ENCODE data around the gene IQCB1. TPM values are rescaled to one million over a fixed set of nuclear protein-coding genes. Genes with fewer than 3 reads are reported as not detected.

IQCB1 gene
- total RNA-seq, 1 donor from 2014 or later, result 8.5 TPM

DNA sequence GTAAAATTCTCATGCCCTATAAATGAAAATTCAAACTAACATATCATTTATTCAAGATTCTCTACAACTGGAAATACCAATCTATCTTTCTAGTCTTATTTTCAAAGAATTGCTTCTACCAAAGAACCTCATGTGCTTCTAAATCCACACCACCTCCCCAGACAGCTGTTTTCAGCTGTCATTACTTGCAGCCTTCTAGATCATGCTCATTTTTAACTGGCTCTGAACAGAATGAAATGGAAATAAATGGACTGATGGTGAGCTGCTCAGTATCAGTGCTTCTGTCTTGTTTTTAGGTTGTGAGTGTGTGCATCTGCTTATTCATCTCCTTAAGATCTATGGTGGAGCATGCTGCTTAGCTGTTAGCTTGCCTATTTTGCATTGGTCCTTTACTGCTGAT lies 114.7 kb downstream of the IQCB1 start:
- Mint-ChIP-seq H3K27me3 (ENCODE audit: unreplicated experiment) (peaks cover 4% of the 10 kb centered on the region), H3K4me1 (ENCODE audit: low read depth, unreplicated experiment) (no peaks in the 10 kb centered on the region), H3K4me3 (ENCODE audit: unreplicated experiment) (no peak overlapping the region), H3K27ac (ENCODE audit: unreplicated experiment) (no peak overlapping the region), H3K36me3 (ENCODE audit: unreplicated experiment) (peaks cover 10% of the 10 kb centered on the region), H3K9me3 (ENCODE audit: unreplicated experiment) (no peaks in the 10 kb centered on the region)
- no peak for DNase-seq
- TF ChIP-seq, protein P1, sequence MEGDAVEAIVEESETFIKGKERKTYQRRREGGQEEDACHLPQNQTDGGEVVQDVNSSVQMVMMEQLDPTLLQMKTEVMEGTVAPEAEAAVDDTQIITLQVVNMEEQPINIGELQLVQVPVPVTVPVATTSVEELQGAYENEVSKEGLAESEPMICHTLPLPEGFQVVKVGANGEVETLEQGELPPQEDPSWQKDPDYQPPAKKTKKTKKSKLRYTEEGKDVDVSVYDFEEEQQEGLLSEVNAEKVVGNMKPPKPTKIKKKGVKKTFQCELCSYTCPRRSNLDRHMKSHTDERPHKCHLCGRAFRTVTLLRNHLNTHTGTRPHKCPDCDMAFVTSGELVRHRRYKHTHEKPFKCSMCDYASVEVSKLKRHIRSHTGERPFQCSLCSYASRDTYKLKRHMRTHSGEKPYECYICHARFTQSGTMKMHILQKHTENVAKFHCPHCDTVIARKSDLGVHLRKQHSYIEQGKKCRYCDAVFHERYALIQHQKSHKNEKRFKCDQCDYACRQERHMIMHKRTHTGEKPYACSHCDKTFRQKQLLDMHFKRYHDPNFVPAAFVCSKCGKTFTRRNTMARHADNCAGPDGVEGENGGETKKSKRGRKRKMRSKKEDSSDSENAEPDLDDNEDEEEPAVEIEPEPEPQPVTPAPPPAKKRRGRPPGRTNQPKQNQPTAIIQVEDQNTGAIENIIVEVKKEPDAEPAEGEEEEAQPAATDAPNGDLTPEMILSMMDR (IDR thresholded peaks at IDR 0.05; ENCODE audit: partially characterized antibody, unreplicated experiment), result no peak

Other genes with a start within 250 kb of the IQCB1 start
- gene FBXO40, start 241.7 kb downstream of the IQCB1 start, total RNA-seq (ENCODE audit: unreplicated experiment), result not detected
- gene HCLS1, start 174.2 kb downstream of the IQCB1 start, total RNA-seq (ENCODE audit: unreplicated experiment), result not detected
- 40.9 TPM for gene GOLGB1, start 85.3 kb downstream of the IQCB1 start, total RNA-seq (ENCODE audit: unreplicated experiment)
- 1.4 TPM for gene EAF2, start 149 bp upstream of the IQCB1 start, total RNA-seq (ENCODE audit: unreplicated experiment)
- gene SLC15A2, start 59.3 kb upstream of the IQCB1 start, total RNA-seq (ENCODE audit: unreplicated experiment), result 0.64 TPM
- gene ILDR1, start 187.2 kb upstream of the IQCB1 start, total RNA-seq (ENCODE audit: unreplicated experiment), result not detected
- not detected for gene CD86, start 220.3 kb upstream of the IQCB1 start, total RNA-seq (ENCODE audit: unreplicated experiment)

Data from glutamatergic neuron (in vitro differentiated cells).